Central memory CD8-positive, alpha-beta T cell (primary cell): Measurements from ENCODE around the gene CIDEA.

ENCODE experiments used
- ATAC-seq: fragments of 150-1000 bp; cut with Tn5 transposase; replicated peaks from 2 replicates; pipeline ENCODE4 v1.10.0; 2022; ENCODE audit warnings: mild to moderate bottlenecking, moderate FRiP score, moderate number of reproducible peaks; ENCODE audit not compliant: poor library complexity, severe bottlenecking; ENCODE audit errors: extremely low read depth
- DNase-seq, 2 donors: peaks; one replicate each; pipeline ENCODE4 v3.0.0; 2021; ENCODE audit warnings: low spot score in 2 of 2
- H3K27ac Mint-ChIP-seq: one replicate; pipeline ENCODE4 v1.8.0; 2022; ENCODE audit warnings: low read depth, mild to moderate bottlenecking, moderate library complexity, mixed read lengths
- H3K27me3 Mint-ChIP-seq: one replicate; pipeline ENCODE4 v1.8.0; 2022; ENCODE audit warnings: mixed read lengths
- H3K36me3 Mint-ChIP-seq: one replicate; pipeline ENCODE4 v1.8.0; 2022; ENCODE audit warnings: mild to moderate bottlenecking, moderate library complexity, mixed read lengths; ENCODE audit not compliant: insufficient read depth
- H3K4me1 Mint-ChIP-seq: one replicate; pipeline ENCODE4 v1.8.0; 2022; ENCODE audit warnings: mixed read lengths
- H3K4me3 Mint-ChIP-seq: one replicate; pipeline ENCODE4 v1.8.0; 2022; ENCODE audit warnings: mild to moderate bottlenecking, moderate library complexity, mixed read lengths
- H3K9me3 Mint-ChIP-seq: one replicate; pipeline ENCODE4 v1.8.0; 2022; ENCODE audit warnings: mixed read lengths

CIDEA gene

DNA sequence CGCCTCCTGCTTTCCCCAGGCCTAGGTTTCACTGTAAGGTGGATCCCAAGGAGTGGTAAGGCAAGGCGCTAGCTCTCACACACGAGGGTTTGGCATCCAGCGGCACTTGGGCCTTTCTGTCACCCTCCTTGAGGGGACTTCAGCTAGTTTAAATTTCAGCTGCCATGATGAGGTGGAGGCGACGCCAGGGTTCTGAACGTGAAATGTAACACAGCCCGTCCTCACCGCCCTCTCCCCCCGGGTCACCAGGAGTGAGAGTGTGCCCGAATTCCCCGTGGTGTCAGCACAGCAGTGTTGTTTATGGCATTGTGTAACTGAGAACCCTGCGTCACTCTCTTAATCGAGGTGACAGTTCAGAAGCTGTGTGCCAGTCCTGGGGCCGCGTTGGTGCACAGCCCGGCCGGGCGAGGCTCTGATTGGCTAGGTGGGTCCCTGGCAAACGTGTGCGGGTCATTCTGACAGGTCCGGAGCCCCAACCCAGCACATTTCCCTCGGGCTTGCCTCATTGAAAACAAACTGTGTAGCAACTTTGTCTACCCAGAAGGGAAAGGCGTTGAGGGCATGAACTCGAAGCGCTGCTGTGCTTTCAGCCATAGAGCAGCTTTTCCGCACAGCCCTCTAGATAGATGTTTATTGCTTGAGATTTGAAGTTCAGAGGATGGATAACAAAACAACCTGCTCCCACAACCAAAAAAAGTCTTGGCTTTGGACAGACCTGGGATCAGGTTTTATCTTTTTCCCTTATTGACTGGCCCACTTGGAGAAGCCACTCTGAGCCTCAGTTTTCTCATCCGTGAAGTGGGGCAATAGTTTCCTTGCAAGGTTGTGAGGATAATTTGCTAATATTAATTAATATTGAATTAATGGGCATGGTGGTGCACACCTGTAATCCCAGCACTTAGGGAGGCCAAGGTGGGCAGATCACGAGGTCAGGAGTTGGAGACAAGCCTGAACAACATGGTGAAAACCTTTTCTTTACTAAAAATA is 4.9 kb downstream of the CIDEA start:
- Mint-ChIP-seq H3K27ac (no peak overlapping the region), H3K4me1 (no peaks in the 10 kb centered on the region), H3K9me3 (no peaks in the 10 kb centered on the region), H3K4me3 (no peak overlapping the region), H3K27me3 (peaks cover 60% of the 10 kb centered on the region), H3K36me3 (no peaks in the 10 kb centered on the region)
- ATAC-seq (no peak), DNase-seq (no peak)

DNA sequence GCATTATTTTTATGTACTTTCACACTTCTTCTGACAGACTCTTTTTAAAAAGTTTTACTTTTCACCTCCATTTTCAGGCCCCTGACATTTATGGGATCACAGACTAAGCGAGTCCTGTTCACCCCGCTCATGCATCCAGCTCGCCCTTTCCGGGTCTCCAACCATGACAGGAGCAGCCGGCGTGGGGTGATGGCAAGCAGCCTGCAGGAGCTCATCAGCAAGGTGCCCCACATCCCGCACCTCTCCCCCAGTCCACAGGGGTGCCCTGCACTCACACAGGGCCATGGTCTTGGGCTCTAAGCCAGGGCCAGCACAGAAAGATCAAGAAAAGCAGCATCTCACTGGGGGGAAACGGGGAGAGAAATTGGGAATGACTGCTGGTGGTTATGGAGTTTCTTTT is 8.6 kb downstream of the CIDEA start:
- Mint-ChIP-seq H3K27ac (no peak overlapping the region), H3K9me3 (no peaks in the 10 kb centered on the region), H3K36me3 (no peaks in the 10 kb centered on the region), H3K4me1 (no peaks in the 10 kb centered on the region), H3K27me3 (peaks cover 46% of the 10 kb centered on the region), H3K4me3 (no peak overlapping the region)
- DNase-seq (no peak), ATAC-seq (no peak)

DNA sequence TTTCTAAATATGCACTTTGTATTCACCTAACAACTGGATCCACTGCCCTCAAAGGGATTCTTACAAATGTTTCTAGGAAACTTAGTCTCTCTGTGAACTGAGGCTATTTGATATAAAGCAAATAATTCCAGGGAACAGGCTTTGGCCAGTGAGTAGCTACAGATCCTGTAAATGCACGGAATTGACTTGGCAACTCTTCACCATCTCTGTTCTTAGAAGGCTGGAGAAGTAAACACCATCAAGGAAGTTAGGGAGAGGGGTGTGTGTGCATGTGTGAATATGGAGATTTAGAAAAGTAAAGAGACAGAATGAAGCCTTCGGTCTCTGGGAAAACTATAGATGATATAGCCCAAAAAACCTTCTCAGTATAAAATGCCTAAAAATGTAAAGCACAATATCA is 10.7 kb downstream of the CIDEA start:
- peaks cover 33% of the 10 kb centered on the region for H3K27me3 Mint-ChIP-seq

DNA sequence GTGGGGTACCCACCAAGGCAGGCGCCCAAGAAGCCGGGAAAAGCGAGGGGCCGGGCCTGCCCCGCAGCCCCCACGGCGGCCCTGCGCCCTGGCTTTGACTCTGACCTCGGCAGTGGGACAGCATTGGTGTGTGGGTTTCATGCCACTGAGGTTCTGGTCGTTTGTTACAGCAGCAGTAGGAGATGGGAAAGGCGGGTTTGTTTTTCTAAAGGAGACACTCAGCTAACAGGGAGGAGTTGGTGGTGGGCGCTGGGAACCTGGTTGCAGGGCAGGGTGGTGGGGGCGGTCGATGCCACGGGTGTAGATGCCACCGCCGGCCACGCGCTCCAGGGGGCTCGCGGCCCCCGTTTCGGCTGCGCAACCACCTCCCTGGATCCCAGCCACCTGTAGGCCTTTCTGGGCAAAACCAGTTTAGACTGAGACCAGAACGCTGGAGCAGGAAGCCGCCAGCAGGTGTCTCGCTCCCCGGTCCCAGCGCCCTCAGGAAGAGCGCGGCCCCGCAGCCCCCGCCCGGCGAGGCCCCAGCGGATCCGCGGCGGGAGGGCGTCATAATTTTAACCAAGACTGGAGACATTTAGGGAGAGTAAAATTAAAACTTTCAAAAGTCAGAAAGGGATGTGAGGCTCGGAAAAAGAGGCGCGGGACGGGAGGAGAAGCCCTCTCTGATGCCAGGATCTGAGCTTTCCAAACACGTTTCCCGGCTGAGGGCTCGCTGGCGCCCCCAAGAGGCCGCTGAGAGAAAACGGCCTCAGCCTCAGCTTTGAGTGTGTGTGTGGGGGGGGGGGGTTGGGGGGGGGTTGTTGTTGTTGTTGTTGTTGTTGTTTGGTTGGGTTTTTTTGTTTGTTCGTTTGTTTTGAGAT is 17.4 kb downstream of the CIDEA start:
- Mint-ChIP-seq H3K36me3 (peaks cover 4% of the 10 kb centered on the region), H3K4me3 (peak overlapping the region; percentile 63), H3K4me1 (peaks cover 6% of the 10 kb centered on the region), H3K27ac (no peak overlapping the region), H3K27me3 (peaks cover 36% of the 10 kb centered on the region), H3K9me3 (no peaks in the 10 kb centered on the region)
- ATAC-seq = peak; percentile 43
- DNase-seq = peak in 1 of 2 donors; percentile 20

More for the DNA sequence above, 10.7 kb downstream of the CIDEA start:
- H3K27ac Mint-ChIP-seq = no peak overlapping the region
- no peaks in the 10 kb centered on the region for H3K4me1 Mint-ChIP-seq
- H3K4me3 Mint-ChIP-seq = no peak overlapping the region
- ATAC-seq (no peak), DNase-seq (no peak)
- no peaks in the 10 kb centered on the region for H3K36me3 Mint-ChIP-seq
- no peaks in the 10 kb centered on the region for H3K9me3 Mint-ChIP-seq

DNA sequence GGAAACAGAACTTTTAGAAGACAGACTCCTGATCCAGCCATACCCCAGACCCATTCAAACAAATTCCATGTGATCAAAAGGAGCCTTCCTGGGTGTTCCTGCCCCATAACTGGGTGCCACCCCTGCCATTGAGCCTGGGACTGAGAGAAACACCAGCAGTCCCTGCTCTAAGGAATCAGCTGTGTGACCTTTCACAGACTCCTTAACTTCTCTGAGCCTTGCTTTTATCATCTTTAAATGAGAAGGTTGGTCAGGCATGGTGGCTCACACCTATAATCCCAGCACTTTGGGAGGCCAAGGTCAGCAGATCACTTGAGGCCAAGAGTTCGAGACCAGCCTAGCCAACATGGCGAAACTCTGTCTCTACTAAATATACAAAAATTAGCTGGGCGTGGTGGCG is 20.6 kb downstream of the CIDEA start:
- H3K27me3 Mint-ChIP-seq = peaks cover 44% of the 10 kb centered on the region
- no peak overlapping the region for H3K27ac Mint-ChIP-seq
- H3K9me3 Mint-ChIP-seq = no peaks in the 10 kb centered on the region
- H3K4me3 Mint-ChIP-seq = no peak overlapping the region
- ATAC-seq (no peak), DNase-seq (no peak)
- peaks cover 4% of the 10 kb centered on the region for H3K36me3 Mint-ChIP-seq
- H3K4me1 Mint-ChIP-seq = peaks cover 6% of the 10 kb centered on the region

DNA sequence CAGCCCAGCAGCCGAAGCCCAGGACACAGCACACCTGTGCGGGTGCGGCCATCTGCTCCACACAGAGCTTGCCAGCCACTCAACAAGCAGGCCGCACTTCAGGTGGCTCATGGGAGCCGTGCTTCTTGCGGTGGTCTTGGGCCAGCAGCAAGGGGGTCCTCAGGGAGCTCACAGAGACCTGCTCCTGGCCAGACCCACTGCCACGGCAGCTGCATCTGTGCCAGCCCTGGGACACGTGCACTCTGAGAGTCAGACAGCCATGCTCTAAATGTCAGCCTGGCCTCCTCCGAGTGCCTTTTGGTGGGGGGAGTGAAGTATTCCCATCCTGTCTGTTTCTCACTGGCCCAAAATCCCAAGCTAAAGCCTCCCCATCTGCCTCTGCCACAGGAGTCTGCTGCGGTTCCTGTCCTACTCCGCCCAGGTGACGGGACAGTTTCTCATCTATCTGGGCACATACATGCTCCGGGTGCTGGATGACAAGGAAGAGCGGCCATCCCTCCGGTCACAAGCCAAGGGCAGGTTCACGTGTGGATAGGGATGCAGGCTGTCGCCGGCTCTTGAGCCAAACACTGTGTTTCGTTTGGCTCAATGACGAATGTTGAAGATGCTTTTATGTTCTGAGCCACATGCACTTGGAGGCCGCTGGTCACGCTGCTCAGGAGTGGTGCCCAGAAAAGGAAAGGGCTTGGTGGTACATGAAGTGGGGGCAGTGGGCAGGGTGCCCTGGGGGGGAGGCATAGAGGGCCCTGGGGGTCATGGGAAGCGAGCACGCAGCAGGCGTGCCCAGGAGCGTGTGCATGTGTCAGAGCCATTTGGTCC is 22.8 kb downstream of the CIDEA start:
- H3K36me3 Mint-ChIP-seq = peaks cover 4% of the 10 kb centered on the region
- no peak overlapping the region for H3K4me3 Mint-ChIP-seq
- H3K4me1 Mint-ChIP-seq = no peaks in the 10 kb centered on the region
- ATAC-seq (no peak), DNase-seq (no peak)
- H3K9me3 Mint-ChIP-seq = no peaks in the 10 kb centered on the region
- H3K27ac Mint-ChIP-seq = no peak overlapping the region
- H3K27me3 Mint-ChIP-seq = peaks cover 44% of the 10 kb centered on the region

DNA sequence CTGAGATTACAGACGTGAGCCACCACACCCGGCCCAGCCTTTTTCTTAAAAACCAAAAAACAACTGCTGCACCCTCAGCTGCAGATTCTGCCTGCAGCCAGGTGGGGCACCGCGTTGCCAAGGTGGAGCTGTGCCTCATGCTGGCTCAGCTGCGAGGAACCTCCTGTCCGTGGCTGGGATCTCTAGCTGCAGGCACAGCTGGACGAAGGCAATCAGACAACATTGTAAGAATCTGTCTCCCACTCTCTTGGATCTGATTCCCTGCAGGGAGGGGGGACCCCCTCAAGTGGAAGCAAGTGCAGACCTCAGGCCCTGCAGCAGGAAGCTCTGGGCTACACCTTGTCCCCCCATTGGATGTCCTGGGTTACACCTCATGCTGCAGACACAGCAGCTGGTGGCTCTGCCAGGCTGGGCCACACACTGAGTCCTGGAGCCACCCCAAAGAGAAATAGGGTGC is 24.1 kb downstream of the CIDEA start:
- Mint-ChIP-seq H3K27ac (no peak overlapping the region), H3K4me1 (no peaks in the 10 kb centered on the region), H3K27me3 (peaks cover 37% of the 10 kb centered on the region), H3K36me3 (peaks cover 2% of the 10 kb centered on the region), H3K9me3 (no peaks in the 10 kb centered on the region), H3K4me3 (no peak overlapping the region)
- ATAC-seq = no peak
- DNase-seq = no peak

DNA sequence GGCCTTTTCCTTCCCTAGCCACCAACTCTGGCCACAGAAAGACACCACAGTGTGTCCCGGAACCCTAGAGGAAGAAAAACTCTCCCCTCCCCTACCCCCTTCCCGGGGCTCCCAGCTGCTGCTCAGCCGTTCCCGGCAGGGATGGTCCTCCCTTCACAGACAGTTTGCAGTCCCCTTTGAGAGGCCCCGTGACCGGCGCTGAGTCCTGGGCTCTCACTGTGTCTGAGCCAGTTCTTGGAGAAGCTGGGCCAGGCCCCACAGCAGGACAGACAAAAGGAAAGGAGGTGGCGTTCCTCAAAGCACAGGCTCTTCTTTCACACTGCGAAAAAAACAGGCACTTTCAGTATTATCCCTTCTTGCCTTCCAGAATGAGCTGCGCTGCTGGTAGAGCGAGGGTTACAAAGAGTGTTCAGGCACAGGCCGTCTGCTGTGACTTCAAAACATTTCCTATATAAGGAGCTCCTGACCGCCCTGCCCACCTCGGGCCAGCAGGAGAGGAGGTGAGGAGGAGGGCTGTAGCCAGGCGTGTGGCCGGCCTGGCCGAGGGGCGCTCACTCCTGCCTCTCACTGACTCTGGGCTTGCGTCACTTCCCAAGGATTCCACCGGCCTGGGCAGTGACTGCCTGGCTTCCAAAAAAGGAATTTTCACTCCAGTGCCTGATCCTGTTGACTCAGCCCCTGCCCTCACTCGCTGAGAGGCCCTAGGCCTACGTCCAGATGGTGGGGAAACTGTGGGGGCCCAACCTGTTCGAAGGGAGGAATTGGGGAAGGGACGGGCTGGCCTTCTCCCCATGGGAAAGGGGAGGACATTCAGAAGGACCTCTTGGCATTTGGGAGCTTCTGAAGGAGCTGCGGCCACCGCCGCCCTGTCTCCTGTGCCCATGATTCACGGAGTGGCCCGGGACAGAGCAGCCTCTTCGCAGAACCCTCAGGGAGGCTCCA is 24.9 kb downstream of the CIDEA start:
- DNase-seq (no peak), ATAC-seq (no peak)
- H3K27me3 Mint-ChIP-seq = peaks cover 31% of the 10 kb centered on the region
- H3K4me1 Mint-ChIP-seq = no peaks in the 10 kb centered on the region
- H3K9me3 Mint-ChIP-seq = no peaks in the 10 kb centered on the region
- H3K36me3 Mint-ChIP-seq = peaks cover 2% of the 10 kb centered on the region
- no peak overlapping the region for H3K4me3 Mint-ChIP-seq
- H3K27ac Mint-ChIP-seq = no peak overlapping the region

DNA sequence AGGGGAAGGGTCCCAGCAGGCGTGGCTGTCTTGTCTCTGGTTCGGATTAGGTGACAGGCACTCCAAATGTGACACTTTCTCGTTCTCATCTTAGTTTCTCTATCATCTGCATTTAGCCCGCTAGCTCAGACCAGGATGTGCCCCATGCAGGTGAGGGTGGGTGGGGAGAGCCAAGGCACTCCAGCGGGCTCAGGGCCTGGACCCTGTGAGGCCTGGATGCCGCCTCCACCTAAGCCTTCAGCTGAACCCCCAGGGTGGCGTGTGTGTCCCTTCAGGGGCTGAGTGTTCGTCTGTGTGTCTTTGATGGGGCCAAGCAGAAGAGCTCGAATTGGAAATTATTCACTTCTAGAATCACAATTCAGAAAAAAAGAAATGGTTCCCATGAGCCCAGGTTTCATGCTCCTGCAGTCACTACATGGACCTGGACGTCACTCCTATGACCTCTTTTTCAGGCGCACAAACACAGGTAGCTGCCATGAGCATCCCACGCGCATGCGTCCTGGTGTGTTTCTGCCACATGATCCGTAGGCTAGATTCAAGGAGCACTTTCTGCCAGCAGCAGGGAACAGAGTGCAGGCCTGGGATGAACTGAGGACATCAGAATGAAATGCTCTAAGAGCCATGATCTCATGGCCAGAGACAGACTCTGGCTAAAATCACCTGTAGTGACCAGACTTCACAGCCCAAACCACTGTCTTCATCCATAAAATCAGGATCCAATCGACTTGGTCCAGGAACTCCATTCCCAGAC is 25.8 kb downstream of the CIDEA start:
- DNase-seq (no peak), ATAC-seq (no peak)
- Mint-ChIP-seq H3K27ac (no peak overlapping the region), H3K27me3 (peaks cover 31% of the 10 kb centered on the region), H3K36me3 (peaks cover 2% of the 10 kb centered on the region), H3K4me1 (no peaks in the 10 kb centered on the region), H3K4me3 (no peak overlapping the region), H3K9me3 (no peaks in the 10 kb centered on the region)

DNA sequence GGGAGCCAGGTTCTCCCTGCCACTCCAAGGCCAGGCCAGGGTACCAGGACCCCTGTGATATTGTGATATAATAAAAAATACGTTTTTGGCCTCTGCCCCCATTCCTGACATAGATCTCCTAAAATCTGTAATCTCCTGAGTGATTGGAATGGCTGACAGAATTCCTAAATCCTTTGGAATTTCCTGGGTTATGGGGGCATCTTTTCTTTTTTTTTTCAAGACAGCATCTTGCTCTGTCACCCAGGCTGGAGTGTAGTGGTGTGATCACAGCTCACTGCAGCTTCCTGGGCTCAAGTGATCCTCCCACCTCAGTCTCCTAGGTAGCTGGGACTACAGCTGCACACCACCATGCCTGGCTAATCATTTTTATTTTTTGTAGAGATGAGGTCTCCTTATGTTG is 27.7 kb downstream of the CIDEA start:
- no peak for DNase-seq
- H3K27ac Mint-ChIP-seq = no peak overlapping the region
- H3K4me1 Mint-ChIP-seq = no peaks in the 10 kb centered on the region
- no peaks in the 10 kb centered on the region for H3K9me3 Mint-ChIP-seq
- no peaks in the 10 kb centered on the region for H3K36me3 Mint-ChIP-seq
- ATAC-seq = no peak
- no peak overlapping the region for H3K4me3 Mint-ChIP-seq
- peaks cover 21% of the 10 kb centered on the region for H3K27me3 Mint-ChIP-seq
